Measurements from ENCODE around the gene C12orf60.
"Not testable (repeated sequence)": the region's sequence is repeated elsewhere in the genome, so short reads cannot be mapped to it uniquely, and the experiment has no call there.

The C12orf60 gene, protein sequence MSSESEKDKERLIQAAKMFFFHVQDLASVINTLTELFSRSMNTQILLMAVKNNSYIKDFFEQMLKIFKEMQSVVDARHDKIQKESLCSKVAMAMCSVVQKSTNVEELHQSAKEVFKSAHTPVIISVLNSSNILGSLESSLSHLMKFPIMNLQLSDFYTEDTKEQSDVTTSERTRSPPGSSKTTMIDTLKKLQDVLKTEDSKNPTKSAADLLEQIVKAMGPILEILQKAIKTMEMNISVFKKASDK

DNA sequence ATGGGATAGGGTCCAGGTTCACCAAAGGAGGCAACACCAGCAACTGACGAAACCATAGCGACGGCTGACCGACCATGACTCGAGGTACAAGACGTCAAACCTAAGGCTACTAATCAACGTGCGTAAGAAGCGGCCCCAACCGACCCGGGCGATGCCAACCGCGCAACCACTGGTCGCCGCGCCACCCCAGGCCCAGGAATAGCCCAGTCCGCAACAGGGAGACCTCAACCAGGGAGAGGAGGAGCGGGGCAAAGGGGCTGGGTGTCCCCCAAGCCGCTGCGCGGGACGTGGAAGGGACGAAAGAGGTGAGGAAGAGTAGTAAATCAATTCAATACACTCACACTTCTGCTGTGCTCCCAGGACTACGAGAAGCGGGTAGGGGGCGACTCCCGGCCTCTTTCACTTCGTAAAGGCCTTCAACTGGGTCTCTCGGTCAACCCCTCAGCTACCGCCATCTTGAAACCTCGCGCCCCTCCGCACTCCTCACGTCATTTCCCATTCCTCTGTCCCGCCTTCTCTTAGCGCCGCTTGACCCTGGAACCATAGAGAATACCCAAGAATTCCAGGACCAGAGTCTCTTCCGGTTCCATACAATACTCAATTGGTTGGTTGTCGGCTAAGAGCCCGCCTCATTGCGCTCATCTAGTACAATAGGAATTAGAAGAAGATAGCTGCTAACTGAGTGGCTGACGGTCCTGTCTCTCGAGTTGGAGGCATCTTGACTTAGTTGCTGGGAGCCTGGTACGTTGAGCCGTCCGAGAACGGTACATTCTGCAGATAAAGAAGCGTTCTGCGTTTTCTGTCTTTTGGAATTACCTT lies at the start of gene C12orf60, which contains the start of gene WBP11:
TSS of gene C12orf60 (plus strand) at position 660 of the 819 bp plus-strand sequence. CDS start 19,266 bp downstream, outside the sequence.
TSS of gene WBP11 (minus strand) at position 468 of the 819 bp plus-strand sequence. CDS start 2,095 bp downstream, outside the sequence.
- DNase-seq = peak; percentile 99

DNA sequence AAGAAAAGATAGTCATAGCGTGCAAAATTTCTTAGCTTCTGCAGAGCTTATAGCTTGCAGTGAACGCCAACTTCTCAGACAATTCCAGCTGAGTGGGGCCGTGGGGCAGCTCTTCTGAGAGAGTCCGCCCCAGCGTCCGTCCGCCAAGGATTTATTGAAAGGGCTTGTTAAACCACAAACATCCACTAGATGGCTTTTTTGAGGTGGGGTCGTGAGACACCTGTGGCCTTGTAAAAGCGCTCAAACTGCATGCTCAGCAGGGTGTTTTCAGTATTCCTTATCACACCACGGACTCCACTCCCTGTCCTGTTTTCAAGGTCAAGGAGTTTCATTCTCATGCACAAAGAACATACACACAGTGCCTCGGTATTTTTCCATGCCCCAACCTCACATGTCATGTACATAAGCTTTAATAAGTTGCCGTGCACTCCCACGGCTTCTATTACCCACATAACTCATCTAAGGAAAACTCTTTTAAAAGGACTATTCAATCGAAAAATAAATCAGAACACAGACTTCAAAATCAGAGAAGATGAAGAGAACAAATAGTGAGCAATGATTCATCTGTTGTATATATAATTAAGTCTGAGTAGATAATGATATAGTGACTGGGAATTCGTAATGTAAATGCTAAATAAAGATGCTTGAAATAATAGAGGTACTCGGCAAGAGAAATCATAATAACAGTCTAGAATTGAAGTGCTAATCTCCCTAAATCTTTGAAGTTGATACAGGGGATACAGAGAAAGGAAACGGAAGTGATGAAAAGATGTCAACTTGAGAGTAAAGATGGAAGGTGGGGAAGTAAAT lies 46.9 kb upstream of the C12orf60 start:
- DNase-seq = no peak

DNA sequence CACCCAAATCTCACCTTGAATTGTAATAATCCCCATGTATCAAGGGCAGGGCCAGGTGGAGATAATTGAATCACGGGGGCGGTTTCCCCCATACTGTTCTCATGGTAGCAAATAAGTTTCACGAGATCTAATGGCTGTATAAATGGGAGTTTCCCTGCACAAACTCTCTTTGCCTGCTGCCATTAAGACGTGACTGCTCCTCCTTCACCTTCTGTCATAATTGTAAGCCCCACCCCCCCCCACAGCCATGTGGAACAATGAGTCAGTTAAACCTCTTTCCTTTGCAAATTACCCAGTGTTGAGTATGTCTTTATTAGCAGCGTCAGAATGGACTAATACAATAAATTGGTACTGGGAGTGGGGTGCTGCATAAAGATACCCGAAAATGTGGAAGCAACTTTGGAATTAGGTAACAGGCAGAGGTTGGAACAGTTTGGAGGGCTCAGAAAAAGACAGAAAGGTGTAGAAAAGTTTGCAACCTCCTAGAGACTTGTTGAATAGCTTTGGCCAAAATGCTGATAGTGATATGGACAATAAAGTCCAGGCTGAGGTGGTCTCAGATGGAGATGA lies 43.7 kb upstream of the C12orf60 start:
- not testable (repeated sequence) for DNase-seq

DNA sequence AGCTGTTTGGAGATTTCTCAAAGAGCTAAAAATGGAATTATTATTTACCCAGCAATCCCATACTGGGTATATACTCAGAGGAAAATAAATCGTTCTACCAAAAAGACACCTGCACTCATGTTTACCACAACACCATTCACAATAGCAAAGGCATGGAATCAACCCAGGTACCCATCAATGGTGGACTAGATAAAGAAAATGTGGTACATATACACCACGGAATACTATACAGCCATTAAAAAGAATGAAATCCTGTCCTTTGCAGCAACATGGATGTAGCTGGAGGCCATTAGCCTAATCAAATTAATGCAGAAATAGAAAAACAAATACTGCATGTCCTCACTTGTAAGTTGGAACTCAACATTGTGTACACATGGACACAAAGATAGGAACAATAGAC lies 38.1 kb upstream of the C12orf60 start:
- DNase-seq = no peak

DNA sequence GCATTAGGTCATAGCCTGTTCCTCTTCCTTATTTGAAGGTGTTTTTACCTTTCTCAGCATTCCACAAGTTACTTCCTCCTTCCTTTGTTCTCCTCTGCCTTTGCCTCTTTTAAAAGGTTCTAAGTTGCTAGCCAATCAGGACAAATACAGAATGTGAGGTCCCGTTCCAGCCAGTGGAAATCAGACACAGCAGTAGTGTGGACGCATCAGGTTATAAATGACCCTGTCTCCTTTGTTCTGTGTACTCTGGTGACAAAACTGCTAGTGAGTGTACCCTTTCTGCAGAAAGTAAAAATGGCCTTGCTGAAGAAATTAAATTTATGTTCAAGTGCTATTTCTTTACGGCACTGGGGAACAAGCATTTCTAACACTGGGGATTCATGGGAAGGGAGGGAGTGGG lies 37.5 kb upstream of the C12orf60 start:
- not testable (repeated sequence) for DNase-seq

DNA sequence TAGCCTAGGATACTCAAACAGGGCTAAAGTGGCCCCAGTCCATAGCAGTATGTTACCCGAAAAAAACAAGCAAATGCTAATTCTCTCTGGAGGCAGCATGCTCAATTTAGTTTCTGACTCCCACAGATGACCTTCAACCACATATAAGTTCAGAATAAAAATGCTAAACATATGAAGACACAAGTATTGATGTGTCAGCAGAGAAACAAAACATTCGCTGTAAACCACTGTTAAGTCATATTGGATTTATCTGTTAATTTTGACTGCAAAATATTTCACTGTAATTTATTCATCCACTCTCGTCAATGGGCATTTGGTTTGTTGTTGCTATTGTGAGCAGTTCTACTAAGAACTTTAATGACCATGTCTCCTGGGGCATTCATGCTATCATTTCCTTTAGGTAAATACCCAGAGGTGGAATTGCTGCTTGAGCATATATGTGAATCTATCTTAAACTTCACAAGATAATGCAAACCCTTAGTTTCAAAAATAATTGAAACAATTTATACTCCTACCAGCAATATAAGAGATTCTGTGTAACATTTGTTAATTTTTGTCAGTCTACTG lies 36.7 kb upstream of the C12orf60 start:
- DNase-seq = no peak

DNA sequence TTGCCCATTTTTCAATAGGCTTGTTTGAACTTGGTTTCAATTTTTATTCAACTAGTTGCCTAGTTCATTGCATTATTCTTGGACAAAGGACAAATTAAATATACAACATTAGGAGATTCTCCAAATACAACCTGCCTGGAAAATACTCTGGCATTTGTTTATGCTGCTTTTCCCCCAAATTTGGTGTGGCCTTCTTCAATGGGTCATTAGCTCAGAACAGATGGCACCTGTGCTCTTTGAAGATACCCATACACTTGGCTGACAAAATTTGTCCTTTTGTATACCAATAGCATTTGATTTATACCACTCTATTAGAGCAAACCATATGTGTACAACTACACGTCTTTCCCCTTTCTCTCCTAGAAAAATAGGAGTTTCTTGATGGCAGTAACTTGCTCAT lies 35.9 kb upstream of the C12orf60 start:
- DNase-seq = no peak

DNA sequence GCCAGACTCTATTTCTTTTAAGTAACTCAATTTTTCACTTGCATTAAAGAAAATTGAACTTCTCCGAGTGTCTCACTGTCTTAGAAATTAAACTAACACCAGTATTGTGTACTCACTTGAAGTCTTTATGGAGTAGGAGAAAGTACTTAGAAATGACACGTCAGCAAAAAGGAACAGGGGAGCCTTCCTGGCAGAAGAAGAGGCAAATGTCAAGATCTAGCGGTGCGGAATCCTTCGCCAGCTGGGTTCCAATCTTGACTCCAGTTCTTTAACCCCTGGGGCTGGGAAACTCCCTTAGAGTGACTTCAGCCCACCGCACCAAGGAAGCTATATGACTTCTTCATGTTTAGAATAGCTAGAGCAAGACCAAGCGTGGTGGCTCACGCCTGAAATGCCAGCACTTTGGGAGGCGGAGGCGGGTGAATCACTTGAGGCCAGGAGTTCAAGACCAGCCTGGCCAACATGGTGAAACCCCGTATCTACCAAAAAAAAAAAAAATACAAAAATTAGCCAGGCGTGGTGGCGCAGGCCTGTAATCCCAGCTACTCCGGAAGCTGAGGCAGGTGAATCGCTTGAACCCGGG lies 34.6 kb upstream of the C12orf60 start:
- DNase-seq = no peak

DNA sequence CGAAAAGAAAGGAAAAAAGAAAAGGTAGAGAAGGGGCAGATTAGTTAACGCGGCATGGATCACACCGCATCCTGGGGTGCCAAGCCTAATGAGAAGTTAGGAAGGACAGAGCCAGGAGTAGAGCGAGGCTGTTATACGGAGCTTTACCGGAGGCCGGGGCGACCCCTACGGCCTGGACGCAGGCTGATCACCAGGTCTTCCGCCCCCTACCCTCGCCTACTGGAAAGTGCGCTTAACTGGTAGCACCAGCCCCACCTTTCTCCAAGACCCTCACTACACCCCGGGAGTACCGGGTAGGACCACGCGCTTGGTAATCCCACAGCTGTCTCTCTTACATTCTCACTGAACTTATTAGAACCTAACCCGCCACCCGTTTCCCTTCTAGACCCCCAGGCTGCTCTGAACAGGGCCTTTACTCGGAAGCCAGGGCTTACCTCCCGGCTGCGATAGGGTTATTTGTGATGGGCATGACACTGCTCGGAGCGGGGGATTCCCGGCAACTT lies 34.0 kb upstream of the C12orf60 start:
- peak; percentile 58 for DNase-seq

DNA sequence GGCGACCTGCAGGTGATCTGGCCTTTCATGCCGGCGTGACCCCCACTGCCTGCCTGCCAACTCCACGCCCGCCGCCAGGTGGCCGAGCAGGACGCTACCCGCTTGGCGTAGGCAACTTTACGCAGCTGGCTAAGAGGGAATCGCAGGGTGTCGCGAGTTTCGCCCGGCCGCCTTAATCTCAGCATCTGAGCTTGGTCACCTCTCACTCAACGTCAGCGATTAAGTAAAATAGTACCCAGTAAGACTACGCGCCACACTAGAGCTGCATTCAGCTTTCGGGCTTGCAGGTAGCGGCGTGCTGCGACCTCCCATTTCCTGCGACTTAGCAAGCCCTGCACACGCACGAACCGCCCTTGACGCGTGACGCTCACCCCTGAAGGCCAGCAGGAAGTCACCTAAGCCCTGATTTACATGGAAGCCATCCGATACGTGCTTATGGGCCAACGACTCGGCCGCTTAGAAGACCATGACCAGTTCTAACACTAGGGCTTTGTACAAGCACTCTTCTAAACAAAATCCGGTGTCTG lies 33.4 kb upstream of the C12orf60 start:
- peak; percentile 90 for DNase-seq

DNA sequence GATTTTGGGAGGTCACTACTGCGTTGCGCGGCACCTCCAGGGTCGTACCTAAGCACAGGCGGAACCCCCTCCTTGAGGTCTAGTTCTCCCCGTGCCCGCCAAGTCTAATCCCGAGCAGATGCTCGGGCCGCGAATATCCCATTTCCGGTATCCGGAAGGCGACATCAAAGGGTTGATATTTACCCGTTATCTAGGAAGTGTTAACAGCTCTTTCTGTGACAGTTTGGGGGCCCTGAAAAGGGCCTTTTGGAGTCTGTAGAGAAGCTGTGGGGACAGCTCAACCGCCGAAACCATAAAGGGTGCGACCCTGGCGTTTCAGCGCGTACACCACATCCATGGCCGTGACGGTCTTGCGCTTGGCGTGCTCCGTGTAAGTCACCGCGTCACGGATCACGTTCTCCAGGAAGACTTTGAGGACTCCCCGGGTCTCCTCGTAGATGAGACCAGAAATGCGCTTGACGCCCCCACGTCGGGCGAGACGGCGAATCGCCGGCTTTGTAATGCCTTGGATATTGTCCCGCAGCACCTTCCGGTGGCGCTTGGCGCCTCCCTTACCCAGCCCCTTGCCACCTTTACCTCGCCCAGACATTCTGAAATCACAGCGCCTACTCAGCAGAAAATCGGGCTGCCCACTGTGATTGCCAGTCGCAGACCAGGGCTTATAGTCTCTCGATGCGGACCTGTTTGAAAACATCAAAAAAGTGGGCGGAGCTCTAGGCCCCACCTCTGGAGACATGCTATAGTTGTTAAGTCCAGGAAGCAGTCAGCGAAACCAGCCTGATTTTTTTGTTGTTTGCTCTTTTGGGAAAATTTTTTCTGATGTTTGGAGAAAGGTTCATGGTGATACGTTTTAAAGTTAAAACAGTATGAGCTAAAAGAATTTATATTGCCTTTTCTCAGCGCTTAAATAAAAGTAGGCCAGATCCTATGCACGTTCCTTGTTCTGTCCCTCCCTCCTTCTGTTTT lies 32.7 kb upstream of the C12orf60 start:
- DNase-seq = peak; percentile 96

DNA sequence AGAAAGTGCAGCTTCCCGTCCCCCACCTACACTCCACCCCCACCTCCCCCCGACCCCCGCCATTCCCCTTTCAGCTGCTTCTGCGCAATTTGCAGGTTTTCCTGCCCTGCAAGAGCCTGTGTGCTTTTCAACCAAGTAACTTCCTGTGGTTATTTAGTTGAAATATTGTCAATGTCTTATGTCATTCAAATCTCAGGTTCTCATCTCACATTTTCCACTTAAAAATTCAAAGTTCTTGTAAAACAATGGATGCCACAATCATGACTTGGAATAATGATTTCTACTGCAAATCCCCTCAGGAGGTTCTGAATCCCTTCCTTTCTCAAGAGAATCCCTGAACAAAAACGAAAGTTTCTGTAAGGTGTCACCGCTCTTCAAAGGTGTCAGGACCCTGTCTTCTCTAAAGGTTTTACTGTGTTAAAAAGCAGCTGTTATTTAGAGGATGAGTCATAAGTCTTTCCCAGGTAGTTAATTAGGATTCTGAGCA lies 31.8 kb upstream of the C12orf60 start:
- no peak for DNase-seq

DNA sequence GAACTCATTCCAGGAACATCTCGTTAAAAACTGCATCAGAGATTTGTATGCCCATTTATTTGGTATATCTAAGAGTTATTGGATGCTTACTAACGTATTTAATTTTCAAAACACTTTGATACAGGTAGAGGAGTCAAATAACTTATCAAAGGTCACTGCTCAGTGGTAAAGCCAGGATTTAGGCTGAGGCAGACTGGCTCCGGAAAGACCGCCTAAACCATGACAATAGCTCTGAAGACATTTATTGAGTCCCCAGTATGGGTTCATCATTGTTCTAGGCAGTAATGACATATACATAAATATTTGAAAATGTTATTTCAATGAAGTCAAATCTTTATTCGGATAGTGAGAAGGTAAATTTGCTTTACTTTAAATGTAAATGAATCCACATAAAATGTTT lies 30.5 kb upstream of the C12orf60 start:
- no peak for DNase-seq

DNA sequence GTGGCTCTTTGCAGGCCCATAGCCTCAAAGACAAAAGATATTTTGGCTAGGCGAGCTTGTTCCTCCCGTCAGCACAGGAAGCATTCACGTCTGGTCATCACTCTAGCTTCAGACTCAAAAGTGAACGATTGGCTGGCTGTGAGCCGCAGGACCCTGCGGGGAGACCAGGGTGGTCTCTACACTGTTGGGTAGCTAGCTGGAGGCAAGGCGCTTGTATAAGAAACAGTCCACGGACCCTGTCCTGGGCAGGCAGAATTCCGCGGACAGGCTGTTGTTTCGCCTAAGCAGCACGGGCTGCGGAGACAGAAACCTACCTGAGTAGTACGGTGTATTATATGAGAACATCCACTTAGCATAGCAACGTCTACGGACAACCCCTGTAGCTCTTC lies 29.8 kb upstream of the C12orf60 start:
- no peak for DNase-seq

DNA sequence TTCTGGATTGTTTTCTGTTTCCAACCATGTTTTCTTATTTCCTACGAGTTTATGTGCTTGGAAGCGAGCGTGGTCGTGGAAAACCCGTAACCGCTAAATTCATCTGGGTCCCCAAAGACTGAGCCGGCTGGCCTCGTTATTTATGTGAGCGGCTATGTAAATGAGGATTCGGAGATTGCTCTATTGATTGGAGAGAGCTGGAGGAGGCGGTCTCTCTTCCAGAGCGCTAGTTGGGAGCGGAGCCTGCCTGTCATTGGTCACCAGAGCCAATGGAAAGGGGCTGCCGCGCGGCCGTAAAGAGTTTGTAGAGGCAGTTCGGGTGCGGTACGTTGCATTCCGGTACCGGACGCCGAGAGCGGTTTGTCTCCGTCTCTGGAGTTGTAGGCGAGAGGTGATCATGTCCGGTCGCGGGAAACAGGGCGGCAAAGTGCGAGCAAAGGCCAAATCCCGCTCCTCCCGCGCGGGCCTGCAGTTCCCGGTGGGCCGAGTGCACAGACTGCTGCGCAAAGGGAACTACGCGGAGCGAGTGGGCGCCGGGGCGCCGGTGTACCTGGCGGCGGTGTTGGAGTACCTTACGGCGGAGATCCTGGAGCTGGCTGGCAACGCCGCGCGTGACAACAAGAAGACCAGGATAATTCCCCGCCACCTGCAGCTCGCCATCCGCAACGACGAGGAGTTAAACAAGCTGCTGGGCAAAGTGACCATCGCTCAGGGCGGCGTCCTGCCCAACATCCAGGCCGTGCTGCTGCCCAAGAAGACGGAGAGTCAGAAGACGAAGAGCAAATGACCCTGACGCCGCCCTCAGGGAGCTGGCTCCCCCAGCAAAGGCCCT lies 29.2 kb upstream of the C12orf60 start:
- no peak for DNase-seq

DNA sequence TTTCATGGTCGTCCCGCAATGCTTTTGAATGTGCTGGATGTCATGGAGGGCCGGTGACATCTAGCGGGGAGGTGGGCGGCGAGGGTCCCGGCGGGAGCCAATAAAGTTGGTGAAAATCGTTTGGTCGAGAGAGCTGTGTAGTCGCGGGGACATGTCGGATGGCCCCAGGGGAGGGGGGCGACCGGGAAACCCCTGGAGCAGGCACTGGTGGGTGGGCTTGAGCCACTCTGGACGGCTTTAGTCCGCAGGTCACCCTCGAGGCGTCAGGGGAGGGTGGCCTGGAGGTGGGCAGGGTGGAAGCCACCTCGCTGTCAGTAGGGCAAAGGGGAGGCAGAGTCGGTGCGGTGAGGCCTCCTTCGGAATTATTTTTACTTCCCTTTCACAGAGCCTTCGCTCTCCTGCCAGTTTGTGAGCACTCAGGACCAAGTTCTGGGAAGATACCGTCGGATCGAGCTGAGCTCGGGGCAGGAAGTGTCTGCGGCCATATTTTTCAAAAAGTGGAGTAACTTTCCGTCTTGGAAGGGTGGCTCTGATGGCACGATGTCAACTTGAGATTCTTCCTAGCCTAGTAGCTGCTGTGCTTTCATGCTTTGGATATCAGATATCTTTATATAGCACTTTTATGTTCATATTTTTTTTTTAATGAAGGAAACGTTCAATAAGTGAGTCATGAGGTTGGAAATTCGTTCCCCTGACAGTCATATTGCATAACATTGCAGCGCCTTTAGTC lies 28.4 kb upstream of the C12orf60 start:
- no peak for DNase-seq

DNA sequence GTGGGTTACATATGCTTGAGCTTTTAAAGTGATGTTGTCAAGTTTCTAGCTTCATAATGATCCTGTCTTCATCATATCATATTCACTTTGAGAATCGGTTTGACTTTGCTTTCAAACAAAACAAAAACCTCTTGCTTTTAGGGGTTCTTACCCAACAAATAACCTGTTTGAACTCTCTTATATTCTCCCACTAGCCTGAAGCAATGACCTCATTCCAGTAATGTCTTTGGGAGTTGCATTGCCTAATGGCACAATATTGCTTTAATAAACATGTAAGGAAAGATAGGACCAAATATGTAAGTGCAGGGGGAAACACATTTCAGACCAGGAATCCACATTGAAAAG lies 27.9 kb upstream of the C12orf60 start:
- DNase-seq = no peak

DNA sequence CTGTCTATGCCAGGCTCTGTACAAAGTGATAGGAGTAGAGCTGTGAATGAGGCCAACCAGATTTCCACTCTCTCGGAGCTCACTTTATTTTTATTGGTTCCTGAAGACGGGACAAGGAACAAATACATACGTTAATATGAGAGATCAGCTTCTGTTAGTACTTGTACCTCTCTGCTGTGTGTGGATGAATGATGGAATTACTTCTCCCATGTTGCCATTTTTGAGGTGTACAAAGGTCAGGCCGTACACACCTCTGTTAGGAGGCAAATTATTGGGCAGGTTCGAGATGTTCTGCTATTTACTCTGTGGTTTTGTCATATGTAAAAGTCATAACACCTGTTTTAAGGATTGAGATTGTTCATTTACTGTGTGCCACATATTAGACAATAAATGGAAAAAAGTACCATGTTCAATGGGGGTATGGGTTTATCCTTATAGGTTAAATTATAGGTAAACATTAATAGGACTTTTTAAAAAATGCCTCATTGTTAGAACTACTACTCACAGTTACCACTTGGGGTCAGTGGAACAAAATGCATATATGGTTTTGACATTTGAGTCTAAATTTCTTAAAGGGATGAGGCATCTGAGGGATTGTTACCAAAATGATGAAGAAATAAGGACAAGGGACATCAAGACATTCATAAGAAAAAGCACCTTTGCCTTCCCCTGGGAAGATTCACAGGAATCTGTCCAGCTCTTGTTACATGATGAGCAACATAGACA lies 27.1 kb upstream of the C12orf60 start:
- DNase-seq = no peak

Measured in NCI-H345 (cell line).